T follicular helper cell (primary cell): ENCODE measurements around the gene CLEC4M.

Experiments
- DNase-seq: peaks from one replicate; pipeline ENCODE4 v3.0.0-alpha.2; 2020; ENCODE audit warnings: low read depth
- total RNA-seq, 2 experiments: gene quantifications; one replicate each; lab custom pipeline; 2026; lab: John Stamatoyannopoulos, UW

Gene CLEC4M
- total RNA-seq, result 0.12 to 0.13 reads per million in 2 experiments

GRCh38 chr19:7762719-7763293 is at the start of gene CLEC4M:
CLEC4M (plus strand) TSS chr19:7763243; CDS start chr19:7763267, 24 bp downstream.
- DNase-seq, result no peak

GRCh38 chr19:7715671-7716070 is 47.4 kb upstream of the CLEC4M start:
- DNase-seq, result no peak

GRCh38 chr19:7716762-7717161 is 46.3 kb upstream of the CLEC4M start:
- DNase-seq, result no peak

GRCh38 chr19:7718668-7719067 is 44.4 kb upstream of the CLEC4M start:
- no peak for DNase-seq

- no peak for DNase-seq
Observed at GRCh38 chr19:7720351-7720750, 42.7 kb upstream of the CLEC4M start.

GRCh38 chr19:7722231-7722651 is 40.8 kb upstream of the CLEC4M start:
- no peak for DNase-seq

- no peak for DNase-seq
Observed at GRCh38 chr19:7725791-7726190, 37.3 kb upstream of the CLEC4M start.

GRCh38 chr19:7729211-7729610 is 33.8 kb upstream of the CLEC4M start:
- no peak for DNase-seq

GRCh38 chr19:7729831-7730285 is 33.2 kb upstream of the CLEC4M start:
- no peak for DNase-seq

GRCh38 chr19:7730286-7731217 is 32.5 kb upstream of the CLEC4M start:
- no peak for DNase-seq

- DNase-seq, result no peak
Observed at GRCh38 chr19:7731218-7731595, 31.8 kb upstream of the CLEC4M start.

GRCh38 chr19:7731615-7732014 is 31.4 kb upstream of the CLEC4M start:
- no peak for DNase-seq

GRCh38 chr19:7732045-7732444 is 31.0 kb upstream of the CLEC4M start, which contains the start of gene CLEC4G:
CLEC4G (minus strand) TSS chr19:7732110; CDS start chr19:7732102, 8 bp downstream.
- DNase-seq, result no peak

GRCh38 chr19:7733376-7733775 is 29.7 kb upstream of the CLEC4M start:
- no peak for DNase-seq

GRCh38 chr19:7734220-7735203 is 28.5 kb upstream of the CLEC4M start:
- DNase-seq, result no peak

- no peak for DNase-seq
Observed at GRCh38 chr19:7736148-7736547, 26.9 kb upstream of the CLEC4M start.

- DNase-seq, result no peak
Observed at GRCh38 chr19:7737215-7737614, 25.8 kb upstream of the CLEC4M start.

- no peak for DNase-seq
Observed at GRCh38 chr19:7738023-7738422, 25.0 kb upstream of the CLEC4M start.

GRCh38 chr19:7739211-7739755 is 23.8 kb upstream of the CLEC4M start:
- DNase-seq, result no peak

GRCh38 chr19:7739801-7740681 is 23.0 kb upstream of the CLEC4M start:
- no peak for DNase-seq

GRCh38 chr19:7740682-7741054 is 22.4 kb upstream of the CLEC4M start:
- DNase-seq, result no peak
